Coronary artery (tissue), 2 donors: ENCODE measurements around the gene MME.

Experiments used
- DNase-seq: peaks from one replicate; pipeline ENCODE4 v3.0.0-alpha.2; 2017; ENCODE audit warnings: low spot score
- H3K27ac ChIP-seq, 2 donors: fragments of 200-600 bp; sonication (generic); one replicate each; pipeline ENCODE4 v1.5.1; 2016 to 2019
- H3K4me3 ChIP-seq: fragments of 200-600 bp; sonication (generic); 2 replicates; pipeline ENCODE4 v1.5.1; 2016; ENCODE audit warnings: mild to moderate bottlenecking, moderate library complexity
- CTCF ChIP-seq: fragments of 200-600 bp; sonication (generic); IDR thresholded peaks from one replicate; pipeline ENCODE4 v1.5.1; 2019; ENCODE audit warnings: antibody characterized with exemption

Gene MME

DNA sequence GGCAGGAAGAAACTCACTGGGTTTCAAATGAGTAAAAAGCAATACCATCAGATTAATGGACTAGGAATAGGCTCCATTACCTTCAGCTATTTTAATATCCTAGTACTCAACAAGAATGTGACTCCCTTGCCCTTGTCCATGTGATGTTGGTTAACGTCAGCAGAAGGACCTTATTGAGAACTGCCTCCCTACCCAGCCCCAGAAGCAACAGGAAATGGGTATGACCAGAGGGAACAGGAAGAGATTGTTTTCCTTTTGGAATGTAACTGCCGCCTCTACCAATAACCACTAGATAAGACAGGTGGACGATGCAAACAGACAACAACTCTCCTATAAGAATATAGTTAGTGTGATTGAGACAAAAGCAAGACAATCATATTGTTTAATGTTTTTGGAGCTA is 10.4 kb upstream of the MME start:
- no peak for DNase-seq
- TF ChIP-seq CTCF: no peak
- H3K4me3 ChIP-seq: no peak overlapping the region
- H3K27ac ChIP-seq: no peak overlapping the region

- no peak overlapping the region for H3K4me3 ChIP-seq
- H3K27ac ChIP-seq: no peak overlapping the region
- TF ChIP-seq CTCF: no peak
- no peak for DNase-seq
Measured at GRCh38 chr3:155070316-155070715, 9.8 kb upstream of the MME start.

DNA sequence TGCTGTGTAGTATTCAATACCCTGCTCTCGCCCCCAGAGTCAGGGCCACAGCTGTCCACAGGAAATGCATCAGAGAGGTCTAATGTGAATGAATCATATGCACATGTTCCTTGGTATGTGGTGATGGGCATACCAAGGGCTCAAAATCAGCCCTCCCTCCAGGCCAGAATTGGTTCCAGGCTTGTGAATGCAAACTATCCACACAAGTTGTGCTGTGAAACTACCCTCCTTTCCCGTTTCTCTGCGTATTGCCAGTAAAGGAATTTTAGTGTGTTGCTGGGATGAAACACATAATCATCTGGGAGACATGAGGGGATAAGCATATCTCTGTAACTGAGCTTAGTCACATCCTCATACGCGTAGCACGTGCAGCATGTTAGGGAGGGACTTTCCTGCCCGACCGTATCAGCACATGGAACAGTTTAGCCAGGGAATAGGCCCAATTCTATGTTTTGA is 9.2 kb upstream of the MME start:
- no peak for DNase-seq
- no peak overlapping the region for H3K27ac ChIP-seq
- TF ChIP-seq CTCF: no peak
- H3K4me3 ChIP-seq: no peak overlapping the region

GRCh38 chr3:155075200-155075599 is 4.9 kb upstream of the MME start:
- Histone ChIP-seq H3K4me3 (no peak overlapping the region), H3K27ac (no peak overlapping the region)
- no peak for DNase-seq
- TF ChIP-seq CTCF: no peak

DNA sequence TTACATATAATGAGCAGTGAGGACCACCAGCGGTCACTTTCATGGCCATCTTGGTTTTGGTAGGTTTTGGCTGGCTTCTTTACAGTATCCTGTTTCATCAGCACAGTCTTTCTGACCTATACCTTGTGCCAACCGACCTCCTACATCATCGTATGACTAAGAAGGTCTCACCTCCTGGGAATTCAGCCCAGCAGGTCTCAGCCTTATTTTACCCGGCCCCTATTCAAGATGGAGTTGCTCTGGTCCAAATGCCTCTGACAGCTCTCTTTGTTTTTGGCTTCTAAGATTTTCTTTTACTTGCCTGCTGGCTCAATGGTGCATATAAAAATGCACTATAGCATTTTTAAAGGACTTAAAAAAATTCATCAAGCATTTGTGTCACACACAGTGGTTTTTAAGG is 3.2 kb upstream of the MME start:
- no peak overlapping the region for H3K27ac ChIP-seq
- no peak for DNase-seq
- no peak for TF ChIP-seq CTCF
- no peak overlapping the region for H3K4me3 ChIP-seq

GRCh38 chr3:155078711-155079467 is 1.2 kb upstream of the MME start:
- Histone ChIP-seq H3K27ac (no peak overlapping the region), H3K4me3 (peak overlapping the region; percentile 73)
- no peak for DNase-seq
- TF ChIP-seq CTCF: no peak

DNA sequence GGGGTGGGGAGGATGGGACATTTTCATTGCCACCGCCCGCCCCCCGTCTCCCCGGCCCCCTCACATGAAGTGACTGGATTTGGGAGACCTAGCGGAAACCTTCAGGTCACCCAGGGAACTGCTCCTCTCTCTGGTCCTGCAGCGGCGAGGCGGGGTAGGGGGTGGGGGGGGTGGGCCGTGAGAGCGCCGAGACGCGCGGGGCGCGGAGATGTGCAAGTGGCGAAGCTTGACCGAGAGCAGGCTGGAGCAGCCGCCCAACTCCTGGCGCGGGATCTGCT is 712 bp upstream of the MME start:
- no peak overlapping the region for H3K27ac ChIP-seq
- no peak for TF ChIP-seq CTCF

More for the DNA sequence above, 712 bp upstream of the MME start:
- peak; percentile 72 for DNase-seq
- H3K4me3 ChIP-seq: peak overlapping the region; percentile 73
